SU-DHL-6 (cell line): ENCODE results near the gene GRIK3.

Source experiments
- H2AFZ ChIP-seq: fragments of 200-600 bp; sonication (generic); 2 replicates; pipeline ENCODE4 v1.6.1; 2014; ENCODE audit warnings: low read depth, mild to moderate bottlenecking, moderate library complexity, mixed read lengths, antibody characterized with exemption, low read length; ENCODE audit not compliant: severe bottlenecking
- H3F3A ChIP-seq: fragments of 200-600 bp; shearing (Covaris generic); 2 replicates; pipeline ENCODE4 v1.6.0; 2016; ENCODE audit warnings: antibody characterized with exemption, mild to moderate bottlenecking; ENCODE audit not compliant: insufficient read depth
- H3K27ac ChIP-seq: fragments of 200-600 bp; sonication (generic); 2 replicates; pipeline ENCODE4 v1.5.1; 2016; ENCODE audit warnings: low read depth, mild to moderate bottlenecking, low read length, moderate library complexity, mixed read lengths
- H3K27me3 ChIP-seq: fragments of 200-600 bp; sonication (generic), shearing (Covaris generic); 2 replicates; pipeline ENCODE4 v1.6.0; 2014; ENCODE audit warnings: mild to moderate bottlenecking, low read length
- H3K36me3 ChIP-seq: fragments of 200-600 bp; sonication (generic); 2 replicates; pipeline ENCODE4 v1.6.1; 2014; ENCODE audit warnings: mild to moderate bottlenecking, low read length, mixed read lengths
- H3K4me2 ChIP-seq: fragments of 300-600, 200-600 bp; shearing (Covaris generic), sonication (generic); 2 replicates; pipeline ENCODE4 v1.6.0; 2014; ENCODE audit warnings: low read length, low read depth, mild to moderate bottlenecking; ENCODE audit not compliant: poor library complexity, severe bottlenecking
- H3K4me3 ChIP-seq: fragments of 200-600 bp; sonication (generic); 2 replicates; pipeline ENCODE4 v1.5.1; 2014; ENCODE audit warnings: antibody characterized with exemption, low read length, mild to moderate bottlenecking, mixed read lengths; ENCODE audit not compliant: insufficient read depth, poor library complexity, severe bottlenecking
- H3K79me2 ChIP-seq: fragments of 200-600 bp; sonication (generic); 2 replicates; pipeline ENCODE4 v1.6.1; 2014; ENCODE audit warnings: mild to moderate bottlenecking, low read length, moderate library complexity; ENCODE audit not compliant: insufficient read depth
- H3K9ac ChIP-seq: fragments of 200-600 bp; sonication (generic); 2 replicates; pipeline ENCODE4 v1.7.0; 2014; ENCODE audit warnings: mild to moderate bottlenecking, low read length
- H3K9me2 ChIP-seq: fragments of 200-600 bp; sonication (generic); replicated peaks from 2 replicates; pipeline ENCODE4 v1.6.1; 2014; ENCODE audit warnings: low read length; ENCODE audit not compliant: insufficient read depth
- H3K9me3 ChIP-seq: fragments of 200-600 bp; sonication (generic); 2 replicates; pipeline ENCODE4 v1.6.1; 2014; ENCODE audit warnings: low read length, mixed read lengths; ENCODE audit not compliant: insufficient read depth
- H4K20me1 ChIP-seq: fragments of 200-600 bp; sonication (generic); 2 replicates; pipeline ENCODE4 v1.6.1; 2014; ENCODE audit warnings: low read depth, mild to moderate bottlenecking, antibody characterized with exemption, low read length, moderate library complexity, mixed read lengths
- EZH2phosphoT487 ChIP-seq: fragments of 200-600 bp; sonication (generic), shearing (Covaris generic); conservative IDR thresholded peaks from 2 replicates; pipeline ENCODE4 v1.6.1; 2018; ENCODE audit warnings: mild to moderate bottlenecking, antibody characterized with exemption, low read length, moderate library complexity, mixed read lengths
- TF ChIP-seq, protein P1 (sequence below): fragments of 200-600 bp; sonication (generic); IDR thresholded peaks from one replicate; pipeline ENCODE4 v1.5.1; 2017; ENCODE audit warnings: antibody characterized with exemption, mild to moderate bottlenecking, low read length, moderate library complexity; ENCODE audit not compliant: insufficient read depth, poor library complexity, severe bottlenecking

The GRIK3 gene

DNA sequence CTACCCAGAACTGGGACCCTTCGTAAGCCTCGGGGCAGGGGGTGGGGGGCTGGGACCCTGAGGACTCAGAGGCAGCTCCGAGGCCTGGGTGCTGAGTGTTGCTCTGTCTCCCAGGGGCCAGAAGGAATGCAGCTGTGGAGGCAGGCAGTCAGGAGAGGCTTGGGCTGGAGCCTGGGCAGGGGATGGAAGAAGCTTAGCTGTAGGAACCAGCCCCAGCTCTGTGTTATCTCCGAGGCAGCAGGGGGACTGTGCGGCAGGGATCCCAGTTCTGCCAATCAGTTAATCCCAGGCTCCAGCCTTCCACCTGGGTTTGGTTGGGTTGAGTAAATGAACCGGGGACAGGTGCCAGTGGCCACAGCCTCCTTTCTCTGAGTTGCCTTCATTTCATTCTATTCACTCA lies 8.2 kb upstream of the GRIK3 start:
- Histone ChIP-seq H3K79me2 (no peaks in the 10 kb centered on the region), H3K4me2 (no peak overlapping the region), H3K4me3 (no peak overlapping the region), H3K27ac (no peak overlapping the region), H3K9me3 (no peaks in the 10 kb centered on the region), H3K9me2 (no peaks in the 10 kb centered on the region), H3K9ac (no peak overlapping the region), H2AFZ (no peak overlapping the region), H4K20me1 (no peaks in the 10 kb centered on the region), H3K27me3 (no peaks in the 10 kb centered on the region), H3F3A (no peaks in the 10 kb centered on the region), H3K36me3 (no peaks in the 10 kb centered on the region)
- no peak for TF ChIP-seq EZH2phosphoT487
- TF ChIP-seq, protein P1, sequence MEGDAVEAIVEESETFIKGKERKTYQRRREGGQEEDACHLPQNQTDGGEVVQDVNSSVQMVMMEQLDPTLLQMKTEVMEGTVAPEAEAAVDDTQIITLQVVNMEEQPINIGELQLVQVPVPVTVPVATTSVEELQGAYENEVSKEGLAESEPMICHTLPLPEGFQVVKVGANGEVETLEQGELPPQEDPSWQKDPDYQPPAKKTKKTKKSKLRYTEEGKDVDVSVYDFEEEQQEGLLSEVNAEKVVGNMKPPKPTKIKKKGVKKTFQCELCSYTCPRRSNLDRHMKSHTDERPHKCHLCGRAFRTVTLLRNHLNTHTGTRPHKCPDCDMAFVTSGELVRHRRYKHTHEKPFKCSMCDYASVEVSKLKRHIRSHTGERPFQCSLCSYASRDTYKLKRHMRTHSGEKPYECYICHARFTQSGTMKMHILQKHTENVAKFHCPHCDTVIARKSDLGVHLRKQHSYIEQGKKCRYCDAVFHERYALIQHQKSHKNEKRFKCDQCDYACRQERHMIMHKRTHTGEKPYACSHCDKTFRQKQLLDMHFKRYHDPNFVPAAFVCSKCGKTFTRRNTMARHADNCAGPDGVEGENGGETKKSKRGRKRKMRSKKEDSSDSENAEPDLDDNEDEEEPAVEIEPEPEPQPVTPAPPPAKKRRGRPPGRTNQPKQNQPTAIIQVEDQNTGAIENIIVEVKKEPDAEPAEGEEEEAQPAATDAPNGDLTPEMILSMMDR = no peak

DNA sequence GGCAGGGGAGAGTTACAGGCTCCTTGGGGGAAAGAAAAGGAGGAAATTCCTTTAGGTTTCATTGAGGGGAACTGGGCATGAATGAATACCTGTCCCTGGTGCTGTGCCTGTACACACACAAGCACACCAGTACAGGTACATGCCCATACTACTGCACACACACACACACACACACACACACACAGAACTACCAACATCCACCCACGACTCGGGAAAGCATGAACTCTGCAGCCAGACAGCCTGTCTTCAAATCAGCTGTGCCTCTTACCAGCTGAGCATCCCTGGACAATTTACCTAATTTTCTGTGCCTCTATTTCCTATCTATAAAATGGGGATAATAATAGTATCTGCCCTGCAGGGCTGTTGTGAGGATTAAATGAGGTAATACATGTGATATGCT lies 7.2 kb upstream of the GRIK3 start:
- Histone ChIP-seq H3K9me3 (no peaks in the 10 kb centered on the region), H3K27ac (no peak overlapping the region), H3K4me3 (no peak overlapping the region), H3K79me2 (no peaks in the 10 kb centered on the region), H3K27me3 (no peaks in the 10 kb centered on the region), H3F3A (no peaks in the 10 kb centered on the region), H3K9me2 (no peaks in the 10 kb centered on the region), H4K20me1 (no peaks in the 10 kb centered on the region), H3K9ac (no peak overlapping the region), H3K36me3 (no peaks in the 10 kb centered on the region), H2AFZ (no peak overlapping the region), H3K4me2 (no peak overlapping the region)
- TF ChIP-seq, protein P1 = no peak
- no peak for TF ChIP-seq EZH2phosphoT487

DNA sequence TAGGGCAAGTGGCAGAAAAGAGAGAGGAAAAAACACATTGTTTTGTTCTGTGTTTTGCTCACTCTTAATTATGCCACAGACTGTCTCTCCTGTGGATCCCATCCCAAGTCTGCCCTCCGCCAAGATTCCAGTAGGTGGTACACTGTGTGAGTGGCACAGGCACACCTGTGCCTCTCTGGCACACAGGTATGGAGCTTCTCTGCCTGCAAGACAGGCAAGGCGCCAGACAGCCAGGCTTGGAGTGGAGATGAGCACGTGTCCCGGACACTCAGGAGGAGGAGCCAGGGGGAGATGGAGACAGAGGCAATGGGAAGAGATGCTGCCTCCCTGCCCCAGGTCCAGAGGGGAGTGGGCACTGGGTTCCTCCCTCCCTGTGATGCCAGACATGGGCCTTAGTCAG lies 6.5 kb upstream of the GRIK3 start:
- H3K27me3 ChIP-seq = no peaks in the 10 kb centered on the region
- H3K4me3 ChIP-seq = no peak overlapping the region
- no peaks in the 10 kb centered on the region for H3K9me3 ChIP-seq
- no peak for TF ChIP-seq EZH2phosphoT487
- TF ChIP-seq, protein P1 = no peak
- H3K9me2 ChIP-seq = no peaks in the 10 kb centered on the region
- no peaks in the 10 kb centered on the region for H3K36me3 ChIP-seq
- no peaks in the 10 kb centered on the region for H3K79me2 ChIP-seq
- H4K20me1 ChIP-seq = no peaks in the 10 kb centered on the region
- no peak overlapping the region for H3K27ac ChIP-seq
- H2AFZ ChIP-seq = no peak overlapping the region
- H3F3A ChIP-seq = no peaks in the 10 kb centered on the region
- no peak overlapping the region for H3K9ac ChIP-seq
- H3K4me2 ChIP-seq = no peak overlapping the region
